Urinary bladder (tissue), 4 donors: ENCODE measurements around the gene FANCB. TPM values are rescaled to one million over a fixed set of nuclear protein-coding genes. Genes with fewer than 3 reads are reported as not detected.
A peak's percentile ranks its signal among the peaks of the same experiment; 100 is the strongest.

ENCODE experiments used
- DNase-seq: peaks from one replicate; pipeline ENCODE4 v3.0.0-alpha.2; 2015; ENCODE audit errors: extremely low spot score
- H3K27ac ChIP-seq: one replicate; pipeline ENCODE4 v1.5.1; 2013; ENCODE audit warnings: low read depth, mild to moderate bottlenecking, moderate library complexity
- H3K36me3 ChIP-seq: one replicate; pipeline ENCODE4 v1.6.1; 2013; ENCODE audit warnings: mild to moderate bottlenecking, moderate library complexity; ENCODE audit not compliant: insufficient read depth
- H3K4me1 ChIP-seq: one replicate; pipeline ENCODE4 v1.6.1; 2013; ENCODE audit warnings: mild to moderate bottlenecking, moderate library complexity; ENCODE audit not compliant: insufficient read depth
- H3K4me3 ChIP-seq: one replicate; pipeline ENCODE4 v1.5.1; 2013; ENCODE audit warnings: low read depth, low read length
- WGBS: extraction: QIAGEN DNeasy Blood & Tissue Kit; methylation state at CpG from one replicate; pipeline ENCODE4 v1.1.7; 2013; 5-methylcytosine and 5-hydroxymethylcytosine counted together
- polyA plus RNA-seq: library from polyadenylated mRNA; stranded (reverse); fragments of 200-250 nt; gene quantifications from one replicate; pipeline ENCODE4 v1.2.3, GENCODE V29; 2013
- total RNA-seq: library from RNA; depleted of rRNA; stranded (reverse); fragments of >200 nt; gene quantifications from one replicate; pipeline ENCODE4 v1.2.3, GENCODE V29; 2014
- donor health status: healthy with polysubstance abuse.
- donor health status: healthy.

Gene FANCB
- total and polyA plus RNA-seq, 2 donors, result 0.34 to 12.6 TPM

GRCh38 chrX:14883826-14884225 is 11.0 kb upstream of the FANCB start:
- H3K36me3 ChIP-seq, result no peaks in the 10 kb centered on the region
- H3K27ac ChIP-seq, result no peak overlapping the region
- H3K4me1 ChIP-seq, result no peaks in the 10 kb centered on the region
- no peak for DNase-seq
- no peak overlapping the region for H3K4me3 ChIP-seq

GRCh38 chrX:14875624-14876023 is 2.8 kb upstream of the FANCB start:
- no peak for DNase-seq
- no peaks in the 10 kb centered on the region for H3K4me1 ChIP-seq
- H3K27ac ChIP-seq, result no peak overlapping the region
- WGBS, result 79% methylated on average over 7 of the region's 7 CpGs
- H3K4me3 ChIP-seq, result no peak overlapping the region
- no peaks in the 10 kb centered on the region for H3K36me3 ChIP-seq

GRCh38 chrX:14873676-14874049 is 794 bp upstream of the FANCB start:
- Histone ChIP-seq H3K4me3 (peak overlapping the region; percentile 78), H3K27ac (peak overlapping the region; percentile 71), H3K36me3 (no peaks in the 10 kb centered on the region), H3K4me1 (no peaks in the 10 kb centered on the region)
- DNase-seq, result no peak
- under 1% methylated on average over 8 of the region's 8 CpGs for WGBS

GRCh38 chrX:14872355-14872754 is 514 bp downstream of the FANCB start:
- Histone ChIP-seq H3K4me3 (peak overlapping the region; percentile 38), H3K27ac (no peak overlapping the region)
- WGBS, result 16% methylated on average over 7 of the region's 7 CpGs

GRCh38 chrX:14871767-14872166 is 1.1 kb downstream of the FANCB start:
- H3K4me3 ChIP-seq, result no peak overlapping the region
- H3K4me1 ChIP-seq, result no peaks in the 10 kb centered on the region
- DNase-seq, result no peak
- no peak overlapping the region for H3K27ac ChIP-seq
- 76% methylated on average over 1 of the region's 1 CpG for WGBS
- H3K36me3 ChIP-seq, result no peaks in the 10 kb centered on the region

More at GRCh38 chrX:14872355-14872754, 514 bp downstream of the FANCB start:
- Histone ChIP-seq H3K36me3 (no peaks in the 10 kb centered on the region), H3K4me1 (no peaks in the 10 kb centered on the region)
- no peak for DNase-seq

- Histone ChIP-seq H3K36me3 (no peaks in the 10 kb centered on the region), H3K27ac (no peak overlapping the region), H3K4me1 (no peaks in the 10 kb centered on the region), H3K4me3 (no peak overlapping the region)
- WGBS, result 62% methylated on average over 1 of the region's 1 CpG
- no peak for DNase-seq
Measured at GRCh38 chrX:14865201-14865600, 7.7 kb downstream of the FANCB start.

- H3K4me1 ChIP-seq, result no peaks in the 10 kb centered on the region
- no peaks in the 10 kb centered on the region for H3K36me3 ChIP-seq
- no peak overlapping the region for H3K27ac ChIP-seq
- 62% methylated on average over 1 of the region's 1 CpG for WGBS
- no peak overlapping the region for H3K4me3 ChIP-seq
- DNase-seq, result no peak
Measured at GRCh38 chrX:14864631-14865030, 8.2 kb downstream of the FANCB start.

GRCh38 chrX:14851526-14851925 is 21.3 kb downstream of the FANCB start:
- H3K4me3 ChIP-seq, result no peak overlapping the region
- 89% methylated on average over 3 of the region's 3 CpGs for WGBS
- no peak overlapping the region for H3K27ac ChIP-seq
- no peaks in the 10 kb centered on the region for H3K36me3 ChIP-seq
- DNase-seq, result no peak
- no peaks in the 10 kb centered on the region for H3K4me1 ChIP-seq

- DNase-seq, result no peak
- Histone ChIP-seq H3K36me3 (no peaks in the 10 kb centered on the region), H3K4me3 (no peak overlapping the region), H3K27ac (no peak overlapping the region), H3K4me1 (no peaks in the 10 kb centered on the region)
- 96% methylated on average over 4 of the region's 4 CpGs for WGBS
Measured at GRCh38 chrX:14843666-14844065, 29.2 kb downstream of the FANCB start.

- Histone ChIP-seq H3K36me3 (no peaks in the 10 kb centered on the region), H3K4me3 (no peak overlapping the region), H3K27ac (no peak overlapping the region), H3K4me1 (no peaks in the 10 kb centered on the region)
- 97% methylated on average over 2 of the region's 2 CpGs for WGBS
- no peak for DNase-seq
Measured at GRCh38 chrX:14837155-14837554, 35.7 kb downstream of the FANCB start.

GRCh38 chrX:14832586-14832985 is 40.3 kb downstream of the FANCB start:
- H3K4me3 ChIP-seq, result no peak overlapping the region
- H3K27ac ChIP-seq, result no peak overlapping the region
- no peaks in the 10 kb centered on the region for H3K4me1 ChIP-seq
- no peak for DNase-seq
- H3K36me3 ChIP-seq, result no peaks in the 10 kb centered on the region

GRCh38 chrX:14832151-14832550 is 40.7 kb downstream of the FANCB start:
- WGBS, result 56% methylated on average over 2 of the region's 2 CpGs
- DNase-seq, result no peak
- no peaks in the 10 kb centered on the region for H3K4me1 ChIP-seq
- no peak overlapping the region for H3K4me3 ChIP-seq
- no peak overlapping the region for H3K27ac ChIP-seq
- no peaks in the 10 kb centered on the region for H3K36me3 ChIP-seq

- DNase-seq, result no peak
- Histone ChIP-seq H3K4me1 (no peaks in the 10 kb centered on the region), H3K27ac (no peak overlapping the region), H3K36me3 (no peaks in the 10 kb centered on the region), H3K4me3 (no peak overlapping the region)
- WGBS, result 84% methylated on average over 2 of the region's 2 CpGs
Measured at GRCh38 chrX:14829643-14830042, 43.2 kb downstream of the FANCB start.

GRCh38 chrX:14826319-14826718 is 46.5 kb downstream of the FANCB start:
- no peaks in the 10 kb centered on the region for H3K36me3 ChIP-seq
- no peaks in the 10 kb centered on the region for H3K4me1 ChIP-seq
- H3K4me3 ChIP-seq, result no peak overlapping the region
- no peak overlapping the region for H3K27ac ChIP-seq
- no peak for DNase-seq
- 79% methylated on average over 3 of the region's 3 CpGs for WGBS

- Histone ChIP-seq H3K36me3 (no peaks in the 10 kb centered on the region), H3K4me1 (no peaks in the 10 kb centered on the region), H3K27ac (no peak overlapping the region), H3K4me3 (no peak overlapping the region)
- DNase-seq, result no peak
Measured at GRCh38 chrX:14825851-14826250, 47.0 kb downstream of the FANCB start.
